NCI-H1436 (cell line): Measurements from ENCODE around the gene CAV1.
"Not testable (repeated sequence)": the region's sequence is repeated elsewhere in the genome, so short reads cannot be mapped to it uniquely, and the experiment has no call there.

ENCODE experiments used
- DNase-seq: peaks from one replicate; lab custom pipeline; 2025; lab: John Stamatoyannopoulos, UW

The CAV1 gene

GRCh38 chr7:116524609-116525297, at the start of gene CAV1:
TSS of gene CAV1 (plus strand) at chr7:116525036. CDS start at chr7:116525063, 27 bp downstream.
- DNase-seq: no peak

- no peak for DNase-seq
Observed at GRCh38 chr7:116477625-116478024, 47.2 kb upstream of the CAV1 start.

GRCh38 chr7:116478834-116479233, 46.0 kb upstream of the CAV1 start:
- DNase-seq: no peak

GRCh38 chr7:116483271-116483942, 41.4 kb upstream of the CAV1 start:
- DNase-seq: no peak

- not testable (repeated sequence) for DNase-seq
Observed at GRCh38 chr7:116484389-116484788, 40.4 kb upstream of the CAV1 start.

GRCh38 chr7:116487907-116488521, 36.8 kb upstream of the CAV1 start:
- no peak for DNase-seq

GRCh38 chr7:116490351-116490750, 34.5 kb upstream of the CAV1 start:
- no peak for DNase-seq

GRCh38 chr7:116491887-116492653, 32.8 kb upstream of the CAV1 start:
- no peak for DNase-seq

GRCh38 chr7:116492654-116493109, 32.2 kb upstream of the CAV1 start:
- DNase-seq: no peak

- DNase-seq: no peak
Observed at GRCh38 chr7:116493449-116493848, 31.4 kb upstream of the CAV1 start.

- no peak for DNase-seq
Observed at GRCh38 chr7:116494472-116494871, 30.4 kb upstream of the CAV1 start.

- no peak for DNase-seq
Observed at GRCh38 chr7:116495736-116496135, 29.1 kb upstream of the CAV1 start.

GRCh38 chr7:116496653-116497052, 28.2 kb upstream of the CAV1 start:
- DNase-seq: no peak

- DNase-seq: no peak
Observed at GRCh38 chr7:116497708-116498107, 27.1 kb upstream of the CAV1 start.

- DNase-seq: no peak
Observed at GRCh38 chr7:116499168-116500077, 25.4 kb upstream of the CAV1 start, which contains the start of gene CAV2. TSS of gene CAV2 (plus strand) at chr7:116499738. CDS start at chr7:116499782, 44 bp downstream.

GRCh38 chr7:116500078-116500853, 24.6 kb upstream of the CAV1 start:
- no peak for DNase-seq

GRCh38 chr7:116501425-116502167, 23.2 kb upstream of the CAV1 start:
- DNase-seq: no peak

- DNase-seq: no peak
Observed at GRCh38 chr7:116502201-116503096, 22.4 kb upstream of the CAV1 start.

- no peak for DNase-seq
Observed at GRCh38 chr7:116503835-116504234, 21.0 kb upstream of the CAV1 start.
